Renal pelvis (tissue), 12 donors: ENCODE data around the gene SVOPL. TPM values are rescaled to one million over a fixed set of nuclear protein-coding genes. Genes with fewer than 3 reads are reported as not detected.
"Not testable (repeated sequence)": the region's sequence is repeated elsewhere in the genome, so short reads cannot be mapped to it uniquely, and the experiment has no call there.

Source experiments
- DNase-seq: peaks from one replicate; pipeline ENCODE4 v3.0.0-alpha.2; 2013
- long read RNA-seq, 16 experiments: transcript quantifications; one replicate each; lab custom pipeline, GENCODE V29; 2026
- polyA plus RNA-seq, 3 donors: library from polyadenylated mRNA; unstranded; fragments of 120-200 nt; gene quantifications; one replicate each; pipeline ENCODE4 v1.2.1, GENCODE V29; 2013; ENCODE audit not compliant: insufficient read length in 3 of 3

Gene SVOPL
- 1 to 10 TPM; 3.2 to 3.6 (median 3.4) TPM for polyA plus RNA-seq
- long read RNA-seq, donor 1 = 0 reads
- long read RNA-seq, donor 2 = 0 reads
- long read RNA-seq, donor 3, partial matches to known transcripts = 0 of 1 reads
- long read RNA-seq, donor 3, other reads (novel, unspliced or antisense) = 0 of 1 reads
- long read RNA-seq, donor 4 = 0 reads
- long read RNA-seq, donor 5, partial matches to known transcripts = 0 of 1 reads
- long read RNA-seq, donor 5, other reads (novel, unspliced or antisense) = 0 of 1 reads
- long read RNA-seq, donor 6 = 0 reads
- long read RNA-seq, donor 7 = 0 reads
- long read RNA-seq, donor 8, partial matches to known transcripts = 0 of 1 reads
- long read RNA-seq, donor 8, other reads (novel, unspliced or antisense) = 0 of 1 reads
- long read RNA-seq, donor 9 = 0 reads
- long read RNA-seq, donor 10 = 0 reads
- long read RNA-seq, donor 11, partial matches to known transcripts = 0 of 1 reads
- long read RNA-seq, donor 11, other reads (novel, unspliced or antisense) = 0 of 1 reads
- long read RNA-seq, donor 12 = 0 reads
- long read RNA-seq, donor 13, partial matches to known transcripts = 7 of 37 reads
- long read RNA-seq, donor 13, other reads (novel, unspliced or antisense) = 28 of 37 reads
- long read RNA-seq, donor 14 = 0 reads
- long read RNA-seq, donor 15 = 0 reads
- long read RNA-seq, donor 16 = 0 reads

GRCh38 chr7:138700857-138701536 lies at the start of gene SVOPL:
SVOPL (minus strand) TSS chr7:138701362; CDS start chr7:138679045, 22,317 bp downstream.
- no peak for DNase-seq

GRCh38 chr7:138750473-138750872 lies 49.3 kb upstream of the SVOPL start:
- no peak for DNase-seq

GRCh38 chr7:138749960-138750359 lies 48.8 kb upstream of the SVOPL start:
- DNase-seq = no peak

DNA sequence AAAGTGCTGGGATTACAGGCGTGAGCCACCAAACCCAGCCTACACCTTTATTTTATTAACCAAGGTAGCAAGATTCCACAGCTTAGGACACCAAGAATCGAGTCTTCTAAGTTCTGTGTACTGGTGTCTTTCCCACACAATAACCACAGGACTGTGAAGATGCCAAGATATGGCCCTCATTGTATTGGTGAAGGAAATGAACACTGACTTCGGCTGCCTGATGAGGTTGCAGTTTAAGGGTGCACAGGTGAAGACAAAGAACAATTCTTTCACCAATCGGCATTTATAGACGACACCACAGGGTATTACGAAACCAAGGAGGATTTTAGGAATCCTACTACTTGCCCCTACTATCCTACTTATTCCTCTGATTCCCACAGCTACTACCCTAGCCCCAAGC lies 47.5 kb upstream of the SVOPL start:
- DNase-seq = no peak

DNA sequence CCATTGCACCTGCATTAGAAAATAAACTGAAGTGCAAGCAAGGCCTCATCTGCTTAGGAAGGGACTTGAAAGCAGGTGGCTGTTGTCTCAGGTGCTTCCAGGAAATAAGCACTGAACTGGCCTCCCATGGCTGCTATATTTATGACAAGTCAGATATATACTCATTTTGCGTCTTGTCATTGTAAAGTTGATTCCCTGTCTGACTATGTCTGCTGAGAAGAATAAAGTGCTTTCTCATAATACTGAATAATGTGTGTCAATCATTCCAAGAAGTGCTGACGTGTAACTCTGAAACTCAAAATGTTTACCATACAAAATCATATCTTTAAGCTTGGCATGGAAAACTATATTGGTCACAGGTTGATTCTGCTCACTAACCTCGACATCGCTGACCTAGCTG lies 44.9 kb upstream of the SVOPL start:
- DNase-seq = no peak

GRCh38 chr7:138745189-138745588 lies 44.0 kb upstream of the SVOPL start:
- no peak for DNase-seq

DNA sequence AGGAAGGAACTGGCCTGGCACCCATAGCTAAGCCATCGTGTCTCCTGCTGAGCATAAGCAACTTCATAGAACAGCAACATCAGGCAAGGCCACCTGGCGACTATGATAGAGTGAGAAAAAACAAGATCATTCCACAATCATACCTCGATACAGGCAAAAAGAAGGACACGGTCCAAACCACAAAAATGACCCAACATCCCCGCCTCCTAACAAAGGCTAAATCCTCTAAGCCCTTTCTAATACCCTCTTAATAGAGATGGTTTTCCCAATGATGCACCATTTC lies 40.2 kb upstream of the SVOPL start:
- no peak for DNase-seq

DNA sequence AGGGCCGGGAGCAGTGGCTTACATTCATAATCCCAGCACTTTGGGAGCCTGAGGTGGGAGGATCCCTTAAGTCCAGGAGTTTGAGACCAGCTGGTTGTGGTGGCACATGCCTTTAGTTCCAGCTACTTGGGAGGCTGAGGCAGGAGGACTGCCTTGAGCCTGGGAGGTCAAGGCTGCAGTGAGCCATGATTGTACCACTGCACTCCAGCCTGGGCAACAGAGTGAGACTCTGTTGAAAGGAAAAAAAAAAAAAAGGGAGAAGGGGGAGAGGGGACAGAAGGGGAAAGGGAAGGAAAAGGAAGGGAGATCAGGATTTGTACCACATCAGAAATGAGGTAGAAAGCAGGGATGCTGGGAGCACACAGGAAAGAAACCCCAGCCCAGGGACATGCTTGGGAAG lies 38.7 kb upstream of the SVOPL start:
- no peak for DNase-seq

DNA sequence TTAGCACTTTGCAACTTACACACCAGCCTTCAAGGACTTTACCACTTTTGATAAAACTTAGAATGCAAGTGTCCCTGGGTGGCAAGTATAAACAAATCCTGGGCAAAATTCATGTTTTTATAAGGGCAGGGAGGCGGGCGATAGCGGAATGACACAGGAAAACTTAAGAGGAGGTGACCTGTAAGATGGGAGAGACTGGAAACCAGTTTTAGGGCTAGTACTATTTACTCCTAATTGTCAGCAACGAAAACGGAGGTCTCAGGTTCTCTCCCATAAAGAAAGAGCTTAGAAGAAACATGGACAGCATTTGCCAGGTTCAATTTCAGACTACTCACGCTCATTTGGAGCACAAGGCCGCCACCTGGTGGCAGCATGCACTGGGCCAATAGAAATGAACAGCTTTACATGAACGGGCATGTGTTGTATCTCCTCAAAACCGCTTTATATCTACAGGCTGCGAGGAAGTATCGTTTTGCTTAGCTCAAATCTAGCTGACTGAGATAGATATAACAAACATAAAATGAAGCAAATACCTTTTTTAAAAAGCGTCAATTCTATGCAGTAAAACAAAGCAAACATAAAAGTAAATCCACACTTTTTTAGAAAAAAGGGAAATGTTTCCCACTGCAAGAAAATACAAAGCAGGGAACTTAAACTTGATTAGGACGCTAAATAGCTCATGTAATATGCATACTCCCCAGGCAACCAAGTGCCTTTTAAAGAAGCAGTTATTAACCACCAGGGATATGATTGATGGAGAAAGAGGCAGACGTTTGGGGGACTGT lies 37.6 kb upstream of the SVOPL start:
- peak; percentile 93 for DNase-seq

DNA sequence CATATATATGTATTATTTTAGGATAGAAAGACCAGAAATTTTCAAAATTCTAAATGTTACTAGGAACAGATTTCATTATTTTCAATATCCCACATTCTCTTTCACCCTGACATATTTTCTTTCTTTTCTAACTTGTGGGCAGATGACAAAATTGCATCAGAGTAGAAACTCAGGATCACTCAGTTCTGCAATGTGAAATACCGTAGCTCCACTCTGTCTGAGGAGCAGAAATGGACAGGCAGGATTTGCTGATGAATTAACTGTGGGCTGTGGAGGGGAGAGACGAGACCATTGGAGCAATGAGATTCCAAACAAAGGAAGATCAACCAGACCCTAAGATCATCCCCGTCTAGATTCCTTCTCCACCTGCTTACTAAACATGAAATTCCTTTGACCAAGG lies 37.0 kb upstream of the SVOPL start:
- DNase-seq = no peak

- no peak for DNase-seq
Observed at GRCh38 chr7:138735399-138735798, 34.2 kb upstream of the SVOPL start.

DNA sequence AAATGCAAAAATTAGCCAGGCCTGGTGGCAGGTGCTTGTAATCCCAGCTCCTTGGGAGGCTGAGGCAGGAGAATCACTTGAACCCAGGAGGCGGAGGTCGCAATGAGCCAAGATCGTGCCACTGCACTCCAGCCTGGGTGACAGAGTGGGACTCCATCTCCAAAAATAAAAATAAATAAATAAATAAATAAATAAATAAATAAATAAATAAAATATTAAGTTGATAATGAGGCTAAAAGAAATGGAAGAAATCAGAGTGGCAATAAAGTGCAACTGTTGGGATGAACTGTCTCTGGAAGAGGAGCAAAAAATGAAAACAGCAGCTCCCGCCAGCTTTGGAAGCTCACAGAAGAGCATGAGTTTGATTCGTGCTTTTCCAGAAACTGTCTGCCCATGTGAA lies 30.6 kb upstream of the SVOPL start:
- not testable (repeated sequence) for DNase-seq

GRCh38 chr7:138729444-138729843 lies 28.3 kb upstream of the SVOPL start:
- DNase-seq = no peak

GRCh38 chr7:138727336-138728099 lies 26.4 kb upstream of the SVOPL start:
- DNase-seq = no peak

DNA sequence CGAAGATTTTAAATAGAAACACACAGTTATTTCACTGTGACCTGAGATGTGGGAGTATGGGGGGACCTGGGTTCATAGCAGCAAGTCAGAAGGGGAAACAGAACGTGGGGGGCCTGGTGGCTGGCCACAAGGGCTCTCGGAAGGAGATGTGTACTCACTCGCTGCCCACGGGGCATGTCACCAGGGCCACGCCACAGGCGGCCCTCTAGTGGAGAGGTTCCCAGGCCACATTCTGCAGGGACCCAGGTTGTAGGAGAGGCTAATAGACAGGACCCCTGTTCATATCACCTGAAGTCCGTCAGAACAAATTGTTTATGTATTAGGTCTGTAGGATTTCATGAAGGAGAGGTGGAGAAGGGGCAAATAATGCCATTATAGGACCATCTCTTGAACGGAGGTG lies 25.1 kb upstream of the SVOPL start:
- DNase-seq = no peak

GRCh38 chr7:138720286-138720685 lies 19.1 kb upstream of the SVOPL start:
- no peak for DNase-seq

GRCh38 chr7:138716889-138717288 lies 15.7 kb upstream of the SVOPL start:
- DNase-seq = no peak

DNA sequence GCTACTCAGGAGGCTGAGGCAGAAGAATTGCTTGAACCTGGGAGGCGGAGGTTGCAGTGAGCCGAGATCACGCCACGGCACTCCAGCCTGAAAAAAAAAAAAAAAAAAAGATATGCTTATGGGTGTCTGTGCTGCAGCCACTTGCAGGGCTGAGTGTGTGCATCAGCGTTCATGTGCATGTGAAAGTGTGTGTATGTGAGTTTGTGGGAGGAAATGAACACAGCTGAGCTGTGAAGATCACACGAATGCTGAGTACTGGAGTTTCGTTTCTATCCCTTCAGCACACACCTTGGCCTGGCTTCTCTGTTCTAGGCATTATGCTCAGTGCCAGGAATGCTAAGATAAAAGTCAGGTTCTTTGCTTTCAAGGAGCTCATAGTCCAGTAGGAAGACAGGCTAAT lies 12.0 kb upstream of the SVOPL start:
- no peak for DNase-seq

GRCh38 chr7:138712652-138713051 lies 11.5 kb upstream of the SVOPL start:
- DNase-seq = no peak

GRCh38 chr7:138710536-138711385 lies 9.6 kb upstream of the SVOPL start:
- DNase-seq = peak; percentile 12

GRCh38 chr7:138705167-138705566 lies 4.0 kb upstream of the SVOPL start:
- DNase-seq = no peak
